Small intestine (tissue), 7 donors: ENCODE data around the gene GRIN1. TPM values are rescaled to one million over a fixed set of nuclear protein-coding genes. Genes with fewer than 3 reads are reported as not detected.

Source experiments
- DNase-seq, 2 donors: peaks; one replicate each; pipeline versions ENCODE4 v3.0.0 to v3.0.0-alpha.2; 2013
- FAIRE-seq: peaks from 2 replicates; lab custom pipeline; 2012; peaks lifted over from hg19 to GRCh38; lab: Jason Lieb, UNC
- H3K27ac ChIP-seq, 3 donors: one replicate each; pipeline ENCODE4 v1.5.1; 2013; ENCODE audit warnings: low read length in 2 of 3, mild to moderate bottlenecking in 2 of 3, control low read depth in 1 of 3, inconsistent platforms in 1 of 3, low read depth in 1 of 3, moderate library complexity in 1 of 3
- H3K27me3 ChIP-seq, 3 donors: one replicate each; pipeline ENCODE4 v1.6.1; 2013; ENCODE audit warnings: low read length in 3 of 3, inconsistent platforms in 1 of 3; ENCODE audit not compliant: control insufficient read depth in 3 of 3, insufficient read depth in 3 of 3
- H3K36me3 ChIP-seq, 3 donors: one replicate each; pipeline ENCODE4 v1.6.1; 2013; ENCODE audit warnings: low read length in 3 of 3, inconsistent platforms in 1 of 3, low read depth in 1 of 3, mild to moderate bottlenecking in 1 of 3, moderate library complexity in 1 of 3; ENCODE audit not compliant: control insufficient read depth in 3 of 3, insufficient read depth in 2 of 3
- H3K4me1 ChIP-seq, 3 donors: one replicate each; pipeline ENCODE4 v1.6.1; 2013; ENCODE audit warnings: low read length in 2 of 3, inconsistent platforms in 1 of 3, low read depth in 1 of 3, mild to moderate bottlenecking in 1 of 3, moderate library complexity in 1 of 3; ENCODE audit not compliant: control insufficient read depth in 3 of 3, insufficient read depth in 2 of 3
- H3K4me3 ChIP-seq, 3 donors: one replicate each; pipeline ENCODE4 v1.5.1; 2013; ENCODE audit warnings: low read length in 3 of 3, control low read depth in 1 of 3, inconsistent platforms in 1 of 3, low read depth in 1 of 3, mild to moderate bottlenecking in 1 of 3, moderate library complexity in 1 of 3
- H3K9me3 ChIP-seq, 2 donors: one replicate each; pipeline ENCODE4 v1.6.1; 2013; ENCODE audit warnings: low read depth in 1 of 2, low read length in 1 of 2; ENCODE audit not compliant: control insufficient read depth in 2 of 2, insufficient read depth in 1 of 2
- WGBS, 3 donors: extraction: QIAGEN DNeasy Blood & Tissue Kit; methylation state at CpG; one replicate each; pipeline ENCODE4 v1.1.7; 2013; 5-methylcytosine and 5-hydroxymethylcytosine counted together
- polyA plus RNA-seq, 4 donors: library from polyadenylated mRNA; stranded (reverse) in 3 of 4; unstranded in 1 of 4; fragments of 200-250 nt in 3 of 4; fragments of 120-200 nt in 1 of 4; gene quantifications; one replicate each; pipeline versions ENCODE4 v1.2.1 to v1.2.3, GENCODE V29; 2013
- donor health status: healthy with polysubstance abuse.
- donor health status: control.
- donor health status: control.
- donor health status: Bipolar disorder and iron deficiency.
- donor health status: healthy.

GRIN1 gene
- polyA plus RNA-seq, 4 donors: 0.79 to 0.92 TPM; not detected in 2

DNA sequence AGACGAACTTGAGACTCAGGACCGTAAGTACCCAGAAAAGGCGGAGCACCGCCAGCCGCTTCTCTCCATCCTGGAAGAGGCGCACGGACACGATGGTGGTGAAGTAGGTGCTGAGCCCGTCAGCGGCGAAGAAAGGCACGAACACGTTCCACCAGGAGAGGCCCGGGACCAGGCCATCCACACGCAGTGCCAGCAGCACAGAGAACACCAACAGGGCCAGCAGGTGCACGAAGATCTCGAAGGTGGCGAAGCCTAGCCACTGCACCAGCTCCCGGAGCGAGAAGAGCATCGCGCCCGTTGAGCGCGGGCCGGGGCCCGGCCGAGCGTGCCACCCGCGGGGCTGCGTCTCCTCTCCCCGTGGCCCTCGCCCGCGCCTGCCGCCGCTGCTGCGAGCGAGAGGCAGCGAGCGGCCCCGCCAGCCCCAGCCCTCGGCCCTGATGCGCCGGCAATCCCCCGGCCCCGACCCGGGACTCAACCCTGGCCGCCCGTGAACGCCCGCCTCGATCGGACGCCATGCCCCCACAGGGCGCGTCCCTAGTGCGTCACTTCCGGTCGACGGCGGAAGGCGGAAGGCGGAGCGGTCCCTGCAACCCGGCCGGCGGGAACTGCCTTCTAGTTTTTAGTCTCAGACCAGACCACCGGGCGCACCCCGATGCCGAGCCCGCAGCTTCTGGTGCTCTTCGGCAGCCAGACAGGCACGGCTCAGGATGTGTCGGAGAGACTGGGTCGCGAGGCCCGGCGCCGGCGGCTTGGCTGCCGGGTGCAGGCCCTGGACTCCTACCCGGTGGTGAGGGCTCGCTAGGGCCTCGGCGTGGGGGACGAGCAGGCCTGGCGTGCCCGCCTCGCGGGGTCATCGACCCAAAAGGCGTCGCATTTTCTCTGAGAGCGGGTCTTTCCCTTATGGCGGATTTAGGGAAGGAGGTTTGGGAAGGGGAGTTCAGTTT lies 66.4 kb downstream of the GRIN1 start, which contains the start of the genes NDOR1 and TMEM203:
Gene NDOR1 (plus strand): TSS at position 575 of the 944 bp plus-strand sequence. CDS start 78 bp downstream, at position 653.
Gene TMEM203 (minus strand): TSS at position 523 of the 944 bp plus-strand sequence. CDS start 234 bp downstream, at position 289.
- peak within 1 kb of the TSS; percentile 87 to 95 (median 91) for H3K4me3 ChIP-seq
- H3K9me3 ChIP-seq: no peaks in the 10 kb centered on the region
- peaks cover 0 to 19% (median 0%) of the 10 kb centered on the region in 3 donors for H3K36me3 ChIP-seq
- peak within 1 kb of the TSS; percentile 67 to 92 (median 92) for H3K27ac ChIP-seq
- no peak for FAIRE-seq
- H3K27me3 ChIP-seq: no peaks in the 10 kb centered on the region
- peak; percentile 86 to 97 for DNase-seq
- WGBS, 3 donors: 0 to 1% (median 1%) methylated on average over 77 to 98 of the region's 98 CpGs
- H3K4me1 ChIP-seq: peaks cover 5 to 31% (median 13%) of the 10 kb centered on the region in 3 donors

DNA sequence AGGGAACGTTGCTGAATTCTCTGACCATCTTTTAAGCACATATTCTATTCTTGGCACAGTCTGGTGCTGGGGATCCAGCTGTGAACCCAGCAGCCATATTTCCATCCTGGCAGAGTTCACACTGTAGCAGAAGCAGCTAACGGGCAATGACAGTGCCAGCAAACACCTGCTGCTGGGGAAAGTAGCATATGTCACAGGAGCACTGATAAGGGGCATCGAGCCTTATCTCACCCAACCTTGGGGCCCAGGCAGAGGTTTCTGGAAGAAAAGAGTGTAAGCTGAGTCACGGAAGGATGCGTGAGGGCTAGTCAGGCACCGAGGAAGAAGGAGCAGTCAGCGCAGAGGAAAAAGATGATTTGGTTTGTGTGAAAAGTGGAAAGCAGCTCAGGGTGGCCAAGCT lies 67.6 kb downstream of the GRIN1 start:
- FAIRE-seq: no peak
- Histone ChIP-seq H3K4me1 (peaks cover 5 to 27% (median 13%) of the 10 kb centered on the region in 3 donors), H3K9me3 (no peaks in the 10 kb centered on the region)

DNA sequence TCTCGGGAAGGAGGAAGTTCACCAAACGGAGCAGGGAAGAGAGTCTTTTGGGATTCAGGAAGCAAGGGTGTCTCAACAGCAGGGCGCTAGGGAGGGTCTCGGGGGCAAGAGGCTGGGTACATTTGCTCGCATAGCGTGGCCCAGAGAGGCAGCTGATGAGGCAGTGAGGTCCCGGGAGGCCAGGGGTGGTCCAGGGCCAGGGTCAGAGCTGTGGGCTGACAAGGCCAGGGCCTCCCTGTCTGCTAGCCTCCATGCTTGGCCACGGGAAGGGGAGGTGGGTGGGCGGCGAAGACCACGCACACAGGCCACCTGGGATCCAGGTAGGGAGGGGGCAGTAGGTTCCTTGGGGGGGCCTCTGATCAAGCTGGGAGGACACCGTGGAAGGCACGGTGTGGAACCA lies 72.6 kb downstream of the GRIN1 start:
- Histone ChIP-seq H3K36me3 (peaks cover 0 to 56% (median 3%) of the 10 kb centered on the region in 3 donors), H3K4me3 (no peak overlapping the region), H3K27me3 (no peaks in the 10 kb centered on the region), H3K4me1 (peaks cover under 1 to 2% (median 1%) of the 10 kb centered on the region in 3 donors), H3K9me3 (no peaks in the 10 kb centered on the region), H3K27ac (no peak overlapping the region)
- DNase-seq (no peak), FAIRE-seq (no peak)
- 81 to 89% (median 85%) methylated on average over 12 to 13 of the region's 13 CpGs for WGBS, 3 donors

More for the DNA sequence above, 67.6 kb downstream of the GRIN1 start:
- H3K4me3 ChIP-seq: peak overlapping the region in 1 of 3 donors; percentile 95
- H3K27me3 ChIP-seq: no peaks in the 10 kb centered on the region
- no peak overlapping the region for H3K27ac ChIP-seq
- DNase-seq: no peak
- peaks cover 0 to 24% (median 0%) of the 10 kb centered on the region in 3 donors for H3K36me3 ChIP-seq
- WGBS, 3 donors: 56 to 71% (median 59%) methylated on average over 7 of the region's 7 CpGs

DNA sequence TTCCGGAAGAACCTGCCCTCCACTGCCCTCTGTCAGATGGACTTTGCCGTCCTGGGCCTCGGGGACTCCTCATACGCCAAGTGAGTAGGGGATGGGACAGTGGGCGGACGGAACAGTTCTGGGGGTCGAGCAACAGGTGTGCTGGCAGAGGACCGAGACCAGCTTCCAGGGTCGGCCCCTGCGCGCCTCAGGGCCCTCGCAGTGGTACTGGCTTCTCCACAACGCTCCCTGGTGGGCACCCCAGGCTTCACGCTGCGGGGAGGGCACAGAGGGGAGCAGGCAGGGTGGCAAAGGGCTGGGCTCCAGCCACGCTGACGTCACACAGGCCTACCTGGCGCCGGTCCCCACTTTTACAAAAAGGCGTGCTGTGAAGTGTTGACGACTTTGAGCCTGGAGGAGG lies 73.6 kb downstream of the GRIN1 start:
- 78 to 91% (median 86%) methylated on average over 20 to 21 of the region's 21 CpGs for WGBS, 3 donors
- Histone ChIP-seq H3K36me3 (peaks cover 0 to 54% (median 3%) of the 10 kb centered on the region in 3 donors), H3K9me3 (no peaks in the 10 kb centered on the region), H3K4me3 (no peak overlapping the region), H3K27me3 (no peaks in the 10 kb centered on the region), H3K4me1 (peaks cover 0 to 8% (median 0%) of the 10 kb centered on the region in 3 donors), H3K27ac (no peak overlapping the region)
- FAIRE-seq (no peak), DNase-seq (no peak)

DNA sequence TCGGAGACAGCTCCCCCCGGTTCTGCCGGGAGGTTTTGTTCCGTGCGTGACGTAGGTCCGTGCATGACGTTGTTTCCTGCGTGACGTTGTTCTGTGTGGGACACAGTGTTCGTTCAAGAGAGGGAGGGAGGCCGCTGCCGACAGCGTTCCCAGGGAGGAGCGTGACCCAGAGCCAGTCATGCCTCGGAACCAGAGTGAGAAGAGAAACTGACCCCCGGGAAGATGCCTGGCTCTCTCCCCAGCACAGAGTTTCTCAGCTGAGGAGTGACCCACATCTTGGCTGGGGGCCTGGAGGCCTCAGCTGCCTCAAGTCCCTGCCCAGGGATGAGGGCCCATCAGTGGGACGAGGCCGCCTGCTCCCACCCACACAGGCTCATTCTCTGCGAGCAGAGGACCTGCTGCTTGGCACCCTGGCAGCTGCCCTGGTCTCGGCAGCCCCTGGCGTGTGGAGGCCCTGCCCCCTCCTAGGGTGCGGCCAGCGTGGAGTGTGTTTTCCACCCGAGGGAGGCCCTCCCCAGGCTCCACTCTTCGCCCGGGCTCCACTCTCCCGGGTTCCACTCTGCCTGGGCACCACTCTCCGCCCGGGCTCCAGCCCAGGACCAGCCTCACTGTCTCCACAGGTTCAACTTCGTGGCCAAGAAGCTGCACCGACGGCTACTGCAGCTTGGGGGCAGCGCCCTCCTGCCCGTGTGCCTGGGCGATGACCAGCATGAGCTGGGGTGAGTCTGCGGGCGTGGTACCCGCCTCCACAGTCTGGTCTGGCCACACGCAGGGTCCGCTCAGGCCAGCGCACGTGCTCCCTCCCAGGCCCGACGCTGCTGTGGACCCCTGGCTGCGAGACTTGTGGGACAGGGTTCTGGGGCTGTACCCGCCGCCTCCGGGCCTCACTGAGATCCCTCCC lies 74.5 kb downstream of the GRIN1 start:
- Histone ChIP-seq H3K9me3 (no peaks in the 10 kb centered on the region), H3K4me1 (peaks cover 0 to 17% (median 0%) of the 10 kb centered on the region in 3 donors), H3K27me3 (no peaks in the 10 kb centered on the region), H3K27ac (no peak overlapping the region), H3K4me3 (no peak overlapping the region), H3K36me3 (peaks cover 0 to 57% (median 3%) of the 10 kb centered on the region in 3 donors)
- FAIRE-seq (no peak), DNase-seq (no peak)
- 89 to 90% (median 89%) methylated on average over 44 to 49 of the region's 49 CpGs for WGBS, 3 donors

DNA sequence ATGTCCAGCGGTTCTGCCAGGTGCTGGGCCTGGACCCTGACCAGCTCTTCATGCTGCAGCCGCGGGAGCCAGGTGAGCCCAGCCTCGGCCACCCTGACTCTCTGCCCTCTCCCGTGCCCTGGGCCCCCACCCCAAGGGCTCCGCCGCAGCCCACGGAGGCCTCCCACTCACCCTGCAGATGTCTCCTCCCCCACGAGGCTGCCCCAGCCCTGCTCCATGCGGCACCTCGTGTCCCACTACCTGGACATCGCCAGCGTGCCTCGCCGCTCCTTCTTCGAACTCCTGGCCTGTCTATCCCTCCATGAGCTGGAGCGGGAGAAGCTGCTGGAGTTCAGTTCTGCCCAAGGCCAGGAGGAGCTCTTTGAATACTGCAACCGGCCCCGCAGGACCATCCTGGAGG lies 75.7 kb downstream of the GRIN1 start:
- peaks cover 0 to 58% (median 3%) of the 10 kb centered on the region in 3 donors for H3K36me3 ChIP-seq
- no peaks in the 10 kb centered on the region for H3K27me3 ChIP-seq
- WGBS, 3 donors: 91 to 97% (median 93%) methylated on average over 16 to 19 of the region's 19 CpGs
- FAIRE-seq: no peak
- no peak overlapping the region for H3K4me3 ChIP-seq
- no peaks in the 10 kb centered on the region for H3K9me3 ChIP-seq
- H3K4me1 ChIP-seq: peaks cover 0 to 25% (median 0%) of the 10 kb centered on the region in 3 donors
- H3K27ac ChIP-seq: no peak overlapping the region
- DNase-seq: no peak

DNA sequence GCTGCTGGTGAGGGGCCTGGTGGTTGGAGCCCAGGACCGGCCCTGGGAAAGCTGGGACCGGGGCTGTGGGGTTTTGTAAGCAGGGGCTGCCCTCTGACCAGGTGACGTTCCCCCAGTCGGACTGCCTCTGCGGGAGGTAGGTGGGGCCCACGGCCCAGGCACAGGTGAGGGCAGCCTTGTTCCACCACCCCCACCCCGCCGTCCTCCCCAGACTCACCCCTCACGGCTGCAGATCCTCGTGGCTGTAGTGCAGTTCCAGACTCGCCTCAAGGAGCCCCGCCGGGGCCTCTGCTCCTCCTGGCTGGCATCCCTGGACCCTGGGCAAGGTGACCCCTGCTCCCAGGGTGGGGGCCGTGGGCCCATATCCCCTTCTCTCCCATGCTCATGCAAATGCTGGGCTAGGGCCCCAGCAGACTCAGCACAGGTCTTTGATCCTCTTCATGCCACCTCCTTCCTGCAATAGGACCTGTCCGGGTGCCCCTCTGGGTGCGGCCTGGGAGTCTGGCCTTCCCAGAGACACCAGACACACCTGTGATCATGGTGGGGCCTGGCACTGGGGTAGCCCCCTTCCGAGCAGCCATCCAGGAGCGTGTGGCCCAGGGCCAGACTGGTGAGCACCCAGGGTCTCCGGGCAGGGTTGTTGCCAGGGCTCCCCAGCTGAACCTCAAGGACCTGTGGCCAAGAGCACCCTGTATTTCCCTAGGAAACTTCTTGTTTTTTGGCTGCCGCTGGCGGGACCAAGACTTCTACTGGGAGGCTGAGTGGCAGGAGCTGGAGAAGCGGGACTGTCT lies 76.4 kb downstream of the GRIN1 start:
- no peak for DNase-seq
- no peak overlapping the region for H3K27ac ChIP-seq
- FAIRE-seq: no peak
- WGBS, 3 donors: 91 to 95% (median 93%) methylated on average over 20 to 22 of the region's 22 CpGs
- H3K4me3 ChIP-seq: no peak overlapping the region
- no peaks in the 10 kb centered on the region for H3K27me3 ChIP-seq
- no peaks in the 10 kb centered on the region for H3K9me3 ChIP-seq
- H3K4me1 ChIP-seq: peaks cover 0 to 25% (median 0%) of the 10 kb centered on the region in 3 donors
- H3K36me3 ChIP-seq: peaks cover 0 to 61% (median 3%) of the 10 kb centered on the region in 3 donors
